ENCODE results near the gene MTG1.
A peak's percentile ranks its signal among the peaks of the same experiment; 100 is the strongest.
"Not testable (repeated sequence)": the region's sequence is repeated elsewhere in the genome, so short reads cannot be mapped to it uniquely, and the experiment has no call there.

The MTG1 gene

DNA sequence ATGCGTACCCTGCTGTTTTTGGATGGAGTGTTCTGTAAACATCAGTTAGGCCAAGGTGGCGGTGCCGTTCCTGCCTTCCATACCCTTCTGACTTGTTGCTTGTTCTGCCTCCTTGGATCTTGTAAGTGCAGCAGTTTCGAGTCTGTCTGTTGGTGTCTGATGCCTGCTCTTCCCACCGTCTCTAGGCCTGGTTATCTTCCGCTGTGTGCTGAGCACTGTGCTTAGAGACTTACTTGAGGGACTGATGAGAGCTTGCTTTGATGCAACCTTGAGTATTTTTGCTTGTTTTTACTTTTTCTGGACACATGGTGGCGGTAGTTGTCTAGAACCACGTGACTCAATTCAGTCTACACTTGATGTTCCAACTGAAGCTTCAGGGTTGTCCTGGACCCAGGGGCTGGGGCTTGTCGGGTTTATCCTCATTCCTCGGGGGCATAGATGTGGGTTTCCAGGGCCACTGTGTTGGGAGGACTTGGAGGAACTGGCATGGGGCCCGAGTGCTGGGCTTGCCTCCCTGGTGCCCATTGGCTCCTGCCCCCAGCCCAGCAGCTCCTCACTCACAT, 44.8 kb downstream of the MTG1 start:
- H3K9ac ChIP-seq, result no peak overlapping the region
- H3K9me3 ChIP-seq (replicated peaks in 1 of 11), result peaks cover 0 to 3% (median 0%) of the 10 kb centered on the region in 11 experiments; a peak in 2 of 22 replicates
- no peak for TF ChIP-seq Cebpa-rat (IDR thresholded peaks at IDR 0.05)
- no peaks in the 10 kb centered on the region for H3K36me3 ChIP-seq
- H3K4me3 ChIP-seq, result no peak overlapping the region
- H3K4me1 ChIP-seq, result peaks cover 9 to 18% (median 13%) of the 10 kb centered on the region in 10 experiments; a peak in 19 of 20 replicates
- no peak overlapping the region for H3K27ac ChIP-seq
- H3K27me3 ChIP-seq, result no peaks in the 10 kb centered on the region
- no peak overlapping the region for H3K4me2 ChIP-seq
- H4K20me1 ChIP-seq, result peaks cover 0 to 4% (median 0%) of the 10 kb centered on the region in 11 experiments; a peak in 2 of 22 replicates

DNA sequence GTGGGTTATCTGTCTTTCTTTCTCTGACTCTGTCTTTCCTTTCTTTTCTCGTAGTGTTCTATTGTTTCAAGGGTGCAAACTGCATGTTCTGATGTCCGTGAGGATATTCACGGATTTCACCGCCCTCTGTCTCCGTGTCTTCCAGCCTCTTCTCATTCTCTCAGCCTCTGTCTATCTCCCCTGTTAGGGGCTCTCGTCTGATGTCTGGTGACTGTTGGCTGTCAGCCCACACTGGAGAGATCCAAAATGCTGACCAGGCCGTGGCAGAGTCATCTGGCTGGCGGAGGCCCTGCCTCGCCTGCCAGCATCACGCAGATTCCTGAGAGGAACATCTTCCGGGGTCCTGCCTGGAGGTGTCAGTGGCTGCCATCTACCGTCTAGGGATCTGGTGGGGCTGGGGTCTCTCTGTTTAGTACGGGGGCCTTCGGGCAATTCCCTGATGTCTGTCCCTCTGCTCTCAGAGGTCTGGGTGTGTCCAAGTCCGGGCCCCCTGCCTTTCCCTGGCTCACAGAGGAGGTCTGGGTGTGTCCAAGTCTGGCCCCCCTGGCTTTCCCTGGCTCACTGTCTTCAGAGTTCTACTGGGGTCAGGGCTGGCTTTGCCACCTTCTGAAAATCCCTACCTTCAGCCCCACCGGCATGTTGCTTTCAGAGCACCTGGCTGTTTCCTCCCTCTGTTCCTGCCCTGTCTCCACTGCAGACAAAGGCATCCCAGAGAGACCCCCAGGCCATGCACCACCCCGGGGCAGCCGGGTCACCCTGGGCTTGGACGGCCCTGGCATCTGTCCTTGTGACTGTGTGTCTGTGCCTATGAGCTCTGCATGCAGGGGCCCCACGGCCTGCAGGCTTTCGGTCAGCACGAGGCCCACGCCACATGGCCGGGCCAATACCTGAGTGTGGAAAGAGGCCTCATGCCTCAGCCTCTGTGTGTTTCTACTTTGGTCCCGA, 45.8 kb downstream of the MTG1 start:
- Histone ChIP-seq H3K27ac (no peak overlapping the region), H3K4me3 (no peak overlapping the region), H3K36me3 (no peaks in the 10 kb centered on the region), H4K20me1 (peaks cover 0 to 4% (median 0%) of the 10 kb centered on the region in 11 experiments; a peak in 2 of 22 replicates), H3K9ac (no peak overlapping the region), H3K4me1 (peaks cover 9 to 18% (median 13%) of the 10 kb centered on the region in 10 experiments; a peak in 19 of 20 replicates), H3K9me3 (replicated peaks in 1 of 11) (peaks cover 5 to 10% (median 7%) of the 10 kb centered on the region in 11 experiments; a peak in 21 of 22 replicates), H3K27me3 (no peaks in the 10 kb centered on the region), H3K4me2 (no peak overlapping the region)
- TF ChIP-seq Cebpa-rat (IDR thresholded peaks at IDR 0.05), result no peak

DNA sequence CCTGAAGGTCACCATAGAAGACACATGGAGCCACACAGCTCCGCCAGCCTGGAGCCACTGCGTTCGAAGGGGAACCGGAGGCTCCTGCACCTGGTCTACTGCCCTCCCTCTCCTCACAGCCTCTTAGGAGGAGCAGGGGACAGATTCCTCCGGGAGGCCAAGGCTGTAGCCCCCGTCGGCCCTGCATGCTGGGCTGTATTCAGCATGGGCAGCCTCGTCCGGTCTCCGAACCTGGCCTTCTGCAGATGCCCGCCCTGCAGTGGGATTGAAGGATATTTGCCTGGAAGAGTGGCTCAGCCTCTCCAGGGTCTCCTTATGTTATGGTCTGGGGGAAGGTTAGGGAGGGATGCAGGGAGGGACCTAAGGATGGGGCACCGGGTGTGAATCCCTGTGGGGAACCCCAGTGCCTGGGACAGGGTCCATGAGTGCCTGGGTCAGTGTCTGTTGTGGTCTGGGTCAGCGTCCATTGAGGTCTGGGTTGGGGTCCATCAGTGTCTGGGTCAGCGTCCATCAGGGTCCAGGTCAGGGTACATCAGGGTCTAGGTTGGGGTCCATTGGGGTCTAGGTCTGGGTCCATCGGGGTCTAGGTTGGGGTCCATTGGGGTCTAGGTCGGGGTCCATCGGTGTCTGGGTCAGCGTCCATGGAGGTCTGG, 46.8 kb downstream of the MTG1 start:
- no peaks in the 10 kb centered on the region for H3K36me3 ChIP-seq
- no peak overlapping the region for H3K4me3 ChIP-seq
- peaks cover 9 to 18% (median 13%) of the 10 kb centered on the region in 10 experiments; a peak in 19 of 20 replicates for H3K4me1 ChIP-seq
- H3K9ac ChIP-seq, result no peak overlapping the region
- peaks cover 13 to 20% (median 17%) of the 10 kb centered on the region in 11 experiments for H3K9me3 ChIP-seq (replicated peaks in 1 of 11)
- H3K27me3 ChIP-seq, result no peaks in the 10 kb centered on the region
- no peak overlapping the region for H3K4me2 ChIP-seq
- peaks cover 0 to 4% (median 0%) of the 10 kb centered on the region in 11 experiments; a peak in 2 of 22 replicates for H4K20me1 ChIP-seq
- TF ChIP-seq Cebpa-rat (IDR thresholded peaks at IDR 0.05), result no peak
- no peak overlapping the region for H3K27ac ChIP-seq

DNA sequence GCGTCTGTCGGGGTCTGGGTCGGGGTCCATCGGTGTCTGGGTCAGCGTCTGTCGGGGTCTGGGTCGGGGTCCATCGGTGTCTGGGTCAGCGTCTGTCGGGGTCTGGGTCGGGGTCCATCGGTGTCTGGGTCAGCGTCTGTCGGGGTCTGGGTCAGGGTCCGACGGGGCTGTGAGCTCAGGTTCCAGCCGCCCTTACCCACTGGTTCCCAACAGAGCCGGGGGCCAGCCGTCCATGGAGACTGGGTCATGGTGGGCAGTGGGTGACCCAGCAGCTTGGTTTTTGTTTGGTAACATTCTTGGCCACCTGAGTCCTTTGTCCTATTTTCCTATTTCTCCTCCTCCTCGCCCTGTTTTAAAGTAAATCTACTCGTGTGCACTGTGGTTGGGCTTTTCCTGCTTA, 47.4 kb downstream of the MTG1 start:
- not testable (repeated sequence) for H3K4me3 ChIP-seq, H3K27me3 ChIP-seq, H3K27ac ChIP-seq, H3K4me2 ChIP-seq, H3K9ac ChIP-seq, H3K36me3 ChIP-seq, H4K20me1 ChIP-seq
- Histone ChIP-seq H3K4me1 (peaks cover 9 to 18% (median 13%) of the 10 kb centered on the region in 10 experiments; a peak in 19 of 20 replicates), H3K9me3 (replicated peaks in 1 of 11) (peaks cover 18 to 26% (median 23%) of the 10 kb centered on the region in 11 experiments)

DNA sequence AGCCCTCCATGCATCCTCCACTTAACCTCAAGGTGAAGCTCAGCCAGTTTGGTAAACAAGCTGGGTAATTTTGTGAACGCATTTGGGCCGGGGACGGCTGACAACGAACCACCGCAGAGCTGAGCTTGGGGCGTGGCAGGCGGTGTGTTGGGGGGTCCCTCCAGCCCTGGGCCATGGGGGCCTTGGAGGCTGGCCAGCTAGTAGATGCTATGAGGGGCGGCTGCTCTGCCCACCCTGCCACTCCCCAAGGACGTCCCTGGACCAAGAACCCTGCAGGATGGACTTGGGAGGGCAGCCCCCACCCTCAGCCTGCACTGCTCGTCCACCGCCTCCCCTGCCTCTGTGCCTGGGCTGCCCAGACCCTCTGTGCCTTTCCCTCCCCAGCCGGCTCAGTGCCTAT, 47.8 kb downstream of the MTG1 start:
- Histone ChIP-seq H3K9ac (no peak overlapping the region), H3K36me3 (peaks cover 0 to under 1% (median 0%) of the 10 kb centered on the region in 11 experiments; a peak in 1 of 22 replicates), H3K27me3 (no peaks in the 10 kb centered on the region), H4K20me1 (peaks cover 0 to 4% (median 0%) of the 10 kb centered on the region in 11 experiments; a peak in 2 of 22 replicates), H3K4me3 (no peak overlapping the region), H3K9me3 (replicated peaks in 1 of 11) (peaks cover 23 to 30% (median 27%) of the 10 kb centered on the region in 11 experiments), H3K4me1 (peaks cover 9 to 18% (median 13%) of the 10 kb centered on the region in 10 experiments; a peak in 19 of 20 replicates), H3K27ac (no peak overlapping the region), H3K4me2 (peak overlapping the region in 7 of 11 experiments; percentile 15 to 75 (median 68); a peak in 12 of 22 replicates)
- TF ChIP-seq Cebpa-rat (IDR thresholded peaks at IDR 0.05), result no peak

DNA sequence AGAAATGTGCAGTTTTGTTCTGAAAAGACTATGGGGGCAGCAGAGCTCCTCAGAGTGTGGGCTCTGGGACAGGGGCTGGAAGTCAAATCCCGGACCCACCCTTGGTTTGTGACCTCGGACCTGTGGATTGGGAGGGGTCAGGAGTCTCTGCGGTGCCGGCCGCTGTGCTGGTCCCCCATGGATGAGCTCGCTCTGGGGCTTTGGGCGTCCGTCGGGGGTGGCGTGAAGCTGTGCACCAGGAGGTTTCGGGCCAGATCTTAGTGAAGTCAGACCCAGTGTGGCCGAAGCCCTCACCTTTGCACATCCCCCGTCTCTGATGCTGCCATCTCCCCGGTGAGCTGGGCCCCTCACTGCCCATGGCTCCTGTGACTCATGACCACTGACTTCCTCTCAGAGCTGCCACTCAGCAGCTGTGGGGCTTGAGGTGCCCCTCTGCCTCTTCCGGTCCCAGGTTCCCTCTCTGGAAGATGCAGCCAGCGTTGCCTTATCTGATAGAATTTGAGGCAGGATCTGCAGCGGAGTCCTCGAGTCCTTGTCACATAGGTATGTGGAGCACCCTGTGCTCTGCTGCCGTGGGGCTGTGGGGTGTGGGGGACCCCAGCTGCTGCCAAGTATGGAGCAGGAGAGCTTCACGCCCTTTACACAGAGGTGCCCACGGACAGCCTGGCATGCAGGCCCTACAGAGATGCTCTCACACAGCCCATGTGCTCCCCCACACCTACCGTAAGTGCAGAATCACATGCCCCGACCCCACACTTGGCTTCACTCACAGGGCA, 48.4 kb downstream of the MTG1 start:
- no peak overlapping the region for H3K9ac ChIP-seq
- H3K4me2 ChIP-seq, result peak overlapping the region; percentile 15 to 75 (median 57); a peak in 20 of 22 replicates
- peaks cover 0 to 3% (median 0%) of the 10 kb centered on the region in 11 experiments; a peak in 1 of 22 replicates for H3K36me3 ChIP-seq
- H3K4me1 ChIP-seq, result peaks cover 9 to 18% (median 13%) of the 10 kb centered on the region in 10 experiments; a peak in 19 of 20 replicates
- H3K27ac ChIP-seq, result no peak overlapping the region
- H3K4me3 ChIP-seq, result no peak overlapping the region
- H3K27me3 ChIP-seq, result no peaks in the 10 kb centered on the region
- TF ChIP-seq Cebpa-rat (IDR thresholded peaks at IDR 0.05), result no peak
- H3K9me3 ChIP-seq (replicated peaks in 1 of 11), result peaks cover 29 to 36% (median 33%) of the 10 kb centered on the region in 11 experiments
- H4K20me1 ChIP-seq, result peaks cover 0 to 4% (median 0%) of the 10 kb centered on the region in 11 experiments; a peak in 2 of 22 replicates

DNA sequence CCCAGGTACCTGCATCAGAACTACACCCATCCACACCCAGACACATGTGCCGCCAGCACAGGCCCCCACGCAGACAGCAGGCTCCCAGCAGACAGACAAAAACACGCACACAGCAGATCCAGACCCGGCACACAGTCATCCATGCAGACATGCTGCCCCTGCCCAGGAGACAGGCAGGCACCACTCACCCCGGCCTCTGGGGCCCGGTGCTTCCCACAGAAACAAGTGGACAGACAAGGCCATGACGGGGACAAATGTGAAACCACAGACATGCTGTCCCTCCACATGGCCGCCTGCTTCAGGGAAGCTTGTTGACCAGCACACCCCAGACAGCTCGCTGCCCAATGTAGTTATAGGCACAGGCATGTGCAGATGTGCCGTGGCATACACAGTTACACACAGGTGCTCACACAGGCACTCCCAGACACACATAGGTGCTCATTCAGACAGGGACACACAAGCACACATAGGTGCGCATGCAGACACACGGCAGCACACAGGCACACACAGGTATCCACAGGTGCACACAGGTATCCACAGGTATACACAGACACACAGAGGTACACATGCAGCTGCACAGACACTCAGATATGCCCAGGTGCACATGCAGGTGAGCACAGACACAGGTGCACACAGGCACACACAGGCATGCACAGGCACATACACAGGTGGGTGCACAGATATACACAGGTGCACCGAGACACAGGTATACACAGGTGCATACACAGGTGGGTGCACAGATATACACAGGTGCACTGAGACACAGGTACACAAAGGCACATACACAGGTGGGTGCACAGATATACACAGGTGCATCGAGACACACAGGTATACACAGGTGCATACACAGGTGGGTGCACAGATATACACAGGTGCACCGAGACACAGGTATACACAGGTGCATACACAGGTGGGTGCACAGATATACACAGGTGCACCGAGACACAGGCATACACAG, 49.3 kb downstream of the MTG1 start:
- Histone ChIP-seq H3K4me1 (peaks cover 9 to 18% (median 13%) of the 10 kb centered on the region in 10 experiments; a peak in 19 of 20 replicates), H3K36me3 (peaks cover 0 to 3% (median 0%) of the 10 kb centered on the region in 11 experiments; a peak in 1 of 22 replicates), H3K9me3 (replicated peaks in 1 of 11) (peaks cover 37 to 45% (median 42%) of the 10 kb centered on the region in 11 experiments), H4K20me1 (peaks cover 0 to 4% (median 0%) of the 10 kb centered on the region in 11 experiments; a peak in 2 of 22 replicates), H3K4me2 (peak overlapping the region in 10 of 11 experiments; percentile 32 to 75 (median 60); a peak in 12 of 22 replicates), H3K9ac (no peak overlapping the region), H3K27ac (no peak overlapping the region), H3K27me3 (no peaks in the 10 kb centered on the region), H3K4me3 (no peak overlapping the region)
- no peak for TF ChIP-seq Cebpa-rat (IDR thresholded peaks at IDR 0.05)

All from BLaER1 treated with 17β-estradiol and CSF1 and Interleukin-3, amounts not matched to agents 10 nM and 100 nM (cell line).